DMS53 (cell line): Measurements from ENCODE around the gene TSPO2.

Experiments used
- DNase-seq: peaks from one replicate; lab custom pipeline; 2025; lab: John Stamatoyannopoulos, UW

The TSPO2 gene

DNA sequence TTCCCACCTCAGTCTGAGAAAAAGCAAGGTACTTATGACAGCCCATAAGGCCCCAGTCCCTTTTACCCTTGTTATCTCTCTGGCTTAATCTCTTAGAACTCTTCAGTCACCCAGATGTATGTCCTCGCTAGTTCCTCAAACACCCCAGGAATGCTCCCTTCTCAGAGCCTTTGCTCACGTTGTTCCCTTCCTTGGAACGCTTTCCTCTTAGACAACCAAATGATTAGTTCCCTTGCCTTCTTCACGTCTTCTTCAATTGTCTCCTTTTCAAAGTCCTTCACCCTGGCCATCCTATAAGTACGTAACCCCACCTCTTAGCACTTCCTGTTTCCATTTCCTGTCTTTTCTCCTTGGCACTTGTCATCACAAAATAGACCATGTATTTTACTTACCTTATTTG, 9.6 kb downstream of the TSPO2 start:
- no peak for DNase-seq

- no peak for DNase-seq
Observed at GRCh38 chr6:41053041-41053440, 10.8 kb downstream of the TSPO2 start, which contains the start of gene APOBEC2. Gene APOBEC2, plus strand, starts transcription at chr6:41053202. Its CDS starts 146 bp downstream, at chr6:41053348.

DNA sequence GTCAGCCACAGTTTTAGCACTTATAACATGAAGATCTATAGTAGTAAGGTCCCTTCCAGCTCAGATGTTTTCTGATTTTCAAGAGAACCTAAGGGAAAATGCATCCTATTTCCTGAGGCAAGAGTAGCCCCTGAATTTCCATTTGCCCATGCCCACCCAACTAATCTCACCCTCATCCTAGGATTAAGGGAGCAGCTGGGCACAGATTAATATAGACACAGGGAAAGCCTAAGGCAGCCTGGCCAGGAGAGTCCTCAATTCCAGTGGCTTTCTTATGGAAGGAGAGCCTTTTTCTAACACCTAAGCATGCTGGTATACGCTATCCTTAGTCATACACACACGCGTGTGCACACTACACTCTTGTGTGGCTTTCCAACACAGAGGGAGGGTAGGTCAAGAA, 12.2 kb downstream of the TSPO2 start:
- DNase-seq = peak; percentile 17

- peak; percentile 55 for DNase-seq
Observed at GRCh38 chr6:41055149-41055548, 12.9 kb downstream of the TSPO2 start.

GRCh38 chr6:41056768-41057490, 14.7 kb downstream of the TSPO2 start:
- DNase-seq = no peak

GRCh38 chr6:41058783-41059181, 16.5 kb downstream of the TSPO2 start:
- no peak for DNase-seq

DNA sequence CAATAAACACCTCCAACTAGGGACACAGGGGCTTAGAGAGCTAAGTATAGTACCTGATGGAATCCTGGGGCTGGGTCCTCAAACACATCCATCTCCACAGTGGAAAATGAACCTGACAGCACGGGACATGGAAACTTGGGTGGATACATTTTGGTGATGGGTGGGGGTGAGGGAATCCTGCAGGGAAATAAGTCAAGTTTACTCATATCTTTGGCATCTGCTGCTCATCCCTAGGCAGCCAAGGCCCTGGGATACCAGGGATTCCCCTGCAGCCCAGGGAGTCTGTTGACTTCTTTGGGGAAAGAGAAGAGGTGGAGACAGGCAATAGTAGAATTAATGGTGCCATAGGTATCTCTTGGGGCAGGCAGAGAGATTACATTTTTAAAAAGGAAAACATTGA, 17.3 kb downstream of the TSPO2 start:
- DNase-seq = no peak

DNA sequence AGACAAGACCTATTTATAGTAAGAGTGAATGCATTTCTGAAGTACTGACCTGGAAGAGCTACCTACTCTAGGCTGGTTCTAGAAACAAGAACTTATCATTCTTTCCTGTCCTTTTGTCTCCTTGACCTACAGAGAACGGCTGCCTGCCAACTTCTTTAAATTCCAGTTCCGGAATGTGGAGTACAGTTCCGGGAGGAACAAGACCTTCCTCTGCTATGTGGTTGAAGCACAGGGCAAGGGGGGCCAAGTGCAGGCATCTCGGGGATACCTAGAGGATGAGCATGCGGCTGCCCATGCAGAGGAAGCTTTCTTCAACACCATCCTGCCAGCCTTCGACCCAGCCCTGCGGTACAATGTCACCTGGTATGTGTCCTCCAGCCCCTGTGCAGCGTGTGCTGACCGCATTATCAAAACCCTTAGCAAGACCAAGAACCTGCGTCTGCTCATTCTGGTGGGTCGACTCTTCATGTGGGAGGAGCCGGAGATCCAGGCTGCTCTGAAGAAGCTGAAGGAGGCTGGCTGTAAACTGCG, 19.0 kb downstream of the TSPO2 start:
- no peak for DNase-seq

GRCh38 chr6:41062056-41062455, 19.8 kb downstream of the TSPO2 start:
- no peak for DNase-seq

- no peak for DNase-seq
Observed at GRCh38 chr6:41063884-41064285, 21.6 kb downstream of the TSPO2 start.

- DNase-seq = no peak
Observed at GRCh38 chr6:41064841-41065240, 22.6 kb downstream of the TSPO2 start.

GRCh38 chr6:41065550-41066026, 23.3 kb downstream of the TSPO2 start:
- DNase-seq = no peak

DNA sequence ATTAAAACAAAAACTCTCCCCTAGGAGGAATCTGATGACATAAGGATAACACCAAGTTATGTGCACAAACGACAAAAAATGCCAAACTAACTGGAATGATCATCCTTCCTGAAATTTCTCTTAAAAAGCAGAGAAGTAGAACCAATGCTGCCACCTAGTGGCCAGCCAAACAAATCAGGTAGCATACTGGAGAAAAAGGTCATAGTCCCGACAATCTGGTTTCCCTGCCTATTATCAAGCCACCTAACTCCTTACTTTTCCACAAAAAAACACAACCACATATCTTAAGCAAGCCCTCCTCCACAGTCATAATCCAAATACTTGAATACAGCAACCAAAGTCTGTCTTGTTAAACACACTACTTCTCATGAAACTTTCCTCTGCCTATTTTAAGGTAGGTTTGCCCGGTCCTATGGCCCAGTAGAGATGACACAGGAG, 24.6 kb downstream of the TSPO2 start:
- DNase-seq = peak; percentile 86

GRCh38 chr6:41071501-41071922, 29.2 kb downstream of the TSPO2 start:
- DNase-seq = no peak

GRCh38 chr6:41071923-41072835, 29.9 kb downstream of the TSPO2 start, which contains the start of gene OARD1:
Gene OARD1, minus strand, starts transcription at chr6:41072356. Its CDS starts 722 bp downstream, at chr6:41071634.
- DNase-seq = peak; percentile 100

GRCh38 chr6:41072836-41073202, 30.6 kb downstream of the TSPO2 start, which contains the start of gene NFYA:
Gene NFYA, plus strand, starts transcription at chr6:41072974. Its CDS starts 6,116 bp downstream, at chr6:41079090.
- DNase-seq = peak; percentile 100

DNA sequence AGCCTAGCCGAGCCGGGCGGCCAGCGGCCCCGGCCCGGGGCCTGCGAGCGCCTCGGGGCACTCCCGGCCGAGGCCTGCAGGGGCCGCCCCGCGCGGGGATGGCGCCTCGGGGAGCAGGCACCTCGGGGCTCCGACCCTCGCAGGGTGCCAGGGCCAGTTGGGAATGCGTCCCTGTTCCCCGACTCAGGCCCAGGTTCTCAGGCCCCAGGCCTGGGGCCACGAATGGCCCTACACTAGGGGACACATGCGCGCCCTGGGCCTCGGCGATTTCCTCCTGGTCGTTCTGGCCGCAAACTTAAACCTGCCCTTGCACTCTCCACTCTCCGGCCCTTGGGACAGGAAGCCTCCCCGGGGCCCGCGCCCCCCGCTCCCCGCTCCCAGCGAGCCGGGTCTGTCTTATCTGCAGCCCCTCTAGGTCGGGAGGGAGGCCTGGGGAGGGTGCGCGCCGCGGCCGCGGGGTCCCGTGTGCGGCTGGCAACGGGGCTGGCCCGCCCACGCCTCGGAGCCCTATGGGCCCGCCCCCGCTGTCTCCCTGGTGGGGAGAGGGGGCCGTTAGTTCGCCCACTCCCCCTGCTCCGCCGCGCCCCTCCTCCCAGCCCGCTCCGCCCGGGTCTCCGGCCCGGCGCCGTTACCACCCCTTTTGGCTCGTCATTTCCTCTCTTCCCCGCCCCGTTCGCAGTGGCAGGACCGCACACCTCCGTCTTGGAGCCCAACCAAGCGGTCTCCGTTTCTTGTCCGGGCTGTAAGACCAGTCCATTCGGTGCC, 31.1 kb downstream of the TSPO2 start:
- peak; percentile 93 for DNase-seq

DNA sequence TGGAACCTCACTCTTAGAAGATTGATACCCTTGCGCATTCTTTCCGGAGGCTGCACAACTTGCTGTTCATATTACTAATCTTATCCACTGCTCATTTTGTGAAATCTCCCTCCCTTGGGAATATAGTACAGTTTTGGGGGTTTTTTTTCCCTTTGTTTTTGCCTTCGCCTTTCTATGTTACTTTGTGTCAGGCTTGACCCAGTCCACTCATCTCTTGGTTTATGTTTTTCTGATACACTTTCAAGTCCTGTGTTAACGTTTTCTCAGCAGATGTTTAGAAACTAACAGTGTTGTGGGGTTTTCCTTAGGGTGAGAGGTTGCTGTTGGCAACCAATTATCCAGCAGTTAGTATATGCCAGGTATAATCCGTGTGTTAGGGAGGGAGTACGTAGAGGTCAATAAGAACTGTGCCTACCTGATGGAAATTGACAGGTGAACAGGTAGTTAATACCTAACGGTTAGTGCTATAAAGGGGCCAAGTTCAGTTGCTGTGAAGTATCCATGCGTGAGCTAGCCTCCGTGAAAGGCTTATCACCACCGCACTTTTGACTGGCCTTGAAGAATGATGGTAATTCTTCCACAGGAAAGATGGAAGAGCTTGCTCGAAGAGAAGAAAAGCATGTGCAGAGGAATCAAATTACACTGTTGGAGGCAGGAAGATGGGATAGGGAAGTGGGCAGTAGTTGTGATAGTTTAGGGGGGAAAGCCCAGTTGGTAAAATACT, 31.9 kb downstream of the TSPO2 start:
- DNase-seq = peak; percentile 56

DNA sequence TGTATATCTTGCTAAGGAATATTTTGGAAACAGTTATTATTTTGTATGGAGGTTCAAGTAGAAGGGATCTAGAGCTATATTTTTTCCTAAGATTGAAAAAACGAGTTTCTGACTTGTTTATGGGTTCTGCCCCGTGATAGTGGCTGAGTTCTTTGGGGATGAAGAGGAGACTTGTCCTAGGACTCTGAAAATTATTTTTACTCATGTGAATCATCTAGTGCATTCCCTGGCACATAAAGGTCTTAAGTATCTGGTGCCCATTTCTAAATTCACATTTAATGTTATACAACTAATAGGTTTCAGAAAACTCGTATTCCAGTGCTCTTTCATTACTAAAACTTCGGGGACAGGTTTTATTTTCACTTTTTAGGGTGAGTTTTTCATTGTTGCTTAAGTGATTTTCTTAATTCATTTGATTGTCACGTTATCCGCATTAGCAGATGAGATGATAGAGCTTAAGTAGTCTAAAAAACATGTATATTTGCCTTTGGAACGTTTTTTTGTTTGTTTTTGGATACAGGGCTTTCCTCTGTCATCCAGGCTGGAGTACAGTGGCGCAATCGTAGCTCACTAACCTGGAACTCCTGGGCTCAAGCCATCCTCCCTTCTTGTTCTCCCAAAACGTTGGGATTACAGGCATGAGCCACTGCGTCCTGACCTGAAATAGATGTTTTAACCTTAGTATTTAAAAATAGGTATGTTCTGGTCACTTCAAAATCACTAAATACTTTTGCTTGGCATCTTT, 32.6 kb downstream of the TSPO2 start:
- DNase-seq = peak; percentile 23
